Endometrial microvascular endothelial cells (primary cell): ENCODE results near the gene STK26. TPM values are rescaled to one million over a fixed set of nuclear protein-coding genes. Genes with fewer than 3 reads are reported as not detected.
"Not testable (repeated sequence)": the region's sequence is repeated elsewhere in the genome, so short reads cannot be mapped to it uniquely, and the experiment has no call there.

Experiments
- in situ Hi-C: cut with HindIII; loops from 2 replicates; pipeline ENCODE4 v1.10.0; 2017; ENCODE audit warnings: low sequenced_read_pairs, low pct_unique_long_range_greater_than_20kb; ENCODE audit errors: inconsistent ontology term
- total RNA-seq: library from RNA; depleted of rRNA; stranded (reverse); fragments of >200 nt; gene quantifications from one replicate; pipeline ENCODE4 v1.2.3, GENCODE V29; 2015; ENCODE audit errors: inconsistent ontology term

Gene STK26
- total RNA-seq, 1 donor from 2014 or later: 10.0 TPM

DNA sequence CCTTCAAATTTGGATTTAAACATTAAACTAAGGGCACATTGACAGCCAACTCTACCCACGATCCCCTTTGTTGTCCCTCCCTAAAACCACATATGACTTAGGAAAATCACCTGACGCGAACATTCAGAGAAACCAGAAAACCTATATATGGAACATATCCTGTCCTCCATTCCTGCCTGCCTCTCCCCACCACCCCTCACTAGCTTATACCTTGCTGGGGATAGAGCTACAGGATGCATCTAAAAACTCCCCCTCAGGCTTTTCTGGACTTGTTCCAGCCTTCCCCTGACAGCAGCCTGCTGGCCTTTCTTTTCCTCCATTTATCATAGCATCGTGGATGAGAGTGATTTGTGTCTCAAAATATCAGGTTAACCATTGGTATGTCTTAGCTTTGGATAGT, 8.8 kb downstream of the STK26 start:
- in situ Hi-C loops: no loop called here

DNA sequence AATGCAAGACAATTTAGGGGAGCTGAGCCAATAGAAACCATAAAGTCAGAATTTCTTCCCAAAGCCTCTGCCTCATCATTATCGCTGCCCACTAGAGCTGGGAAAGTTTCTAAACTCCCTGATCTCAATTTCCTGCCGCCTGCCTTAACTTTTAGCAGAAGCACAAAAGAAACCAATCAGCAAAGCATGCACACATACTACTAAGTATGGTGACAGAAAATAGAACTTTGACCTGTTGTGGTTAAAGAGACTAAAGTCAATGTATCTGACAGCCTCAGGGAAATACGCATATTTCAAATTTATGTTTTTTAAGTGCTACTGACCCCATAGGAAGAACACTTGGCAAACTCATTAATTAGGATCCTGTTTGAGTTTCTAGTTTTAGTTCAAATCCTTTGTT, 10.1 kb downstream of the STK26 start:
- in situ Hi-C loops: no loop called here

DNA sequence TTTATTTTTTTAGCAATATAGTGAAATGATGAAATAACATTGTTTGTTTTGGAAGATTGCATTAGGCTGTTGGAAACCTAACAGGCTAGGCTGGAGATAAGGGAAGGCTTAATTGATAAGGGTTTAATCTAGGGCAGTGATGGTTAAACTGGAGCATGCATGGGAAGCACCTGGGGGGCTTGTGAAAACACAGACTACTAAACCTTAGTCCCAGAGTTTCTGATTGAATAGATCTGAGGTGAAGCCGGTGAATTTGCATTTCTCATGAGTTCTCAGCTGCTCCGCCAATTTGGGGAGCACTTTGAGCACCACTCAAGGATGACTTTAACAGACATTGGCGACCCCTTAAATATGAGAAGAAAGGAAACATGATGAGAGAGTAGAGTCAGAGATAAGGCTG, 11.5 kb downstream of the STK26 start:
- in situ Hi-C loops: no loop called here

DNA sequence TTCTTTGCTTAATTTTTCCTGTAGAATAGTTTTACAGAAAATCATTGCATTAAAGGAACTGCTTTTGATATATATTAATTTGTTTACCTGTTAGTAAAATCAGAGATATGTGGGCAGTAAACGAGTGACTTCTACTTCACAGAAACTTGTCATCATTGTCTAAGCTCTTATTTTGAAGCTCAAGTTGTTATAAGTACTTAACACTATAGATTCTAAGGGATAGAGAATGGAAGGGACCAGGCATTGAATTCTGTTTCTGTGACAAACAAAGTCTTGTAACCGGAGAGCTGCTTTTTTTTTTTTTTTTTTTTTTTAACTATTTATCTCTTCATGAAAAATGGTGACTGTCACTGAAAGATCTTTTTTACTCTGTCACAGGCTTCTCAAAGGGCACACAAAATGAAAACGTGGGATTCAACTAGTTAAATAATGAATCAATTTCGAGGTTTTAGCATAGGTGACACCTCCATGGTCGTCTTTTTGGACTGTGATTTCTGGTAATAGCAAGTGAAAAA, 14.4 kb downstream of the STK26 start:
- in situ Hi-C loops: no loop called here

DNA sequence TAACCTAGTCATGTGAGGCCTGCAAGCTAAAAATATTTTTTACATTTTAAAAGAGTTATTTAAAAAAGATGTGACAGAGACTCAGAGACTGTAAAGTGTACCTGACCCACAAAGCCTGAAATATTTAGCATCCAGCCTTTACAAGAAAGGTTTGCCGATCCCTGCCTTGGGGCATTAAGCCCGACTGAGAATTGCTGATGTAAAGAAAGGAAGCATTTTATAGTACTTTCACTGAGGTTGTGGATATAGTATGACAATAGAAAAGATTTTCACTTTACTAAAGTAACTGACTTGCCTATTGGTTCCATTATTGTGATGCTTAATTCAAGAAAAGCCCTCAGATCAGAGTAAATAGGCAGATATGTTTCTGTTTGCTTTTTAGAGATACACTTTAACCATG, 17.0 kb downstream of the STK26 start:
- in situ Hi-C loops: no loop called here

DNA sequence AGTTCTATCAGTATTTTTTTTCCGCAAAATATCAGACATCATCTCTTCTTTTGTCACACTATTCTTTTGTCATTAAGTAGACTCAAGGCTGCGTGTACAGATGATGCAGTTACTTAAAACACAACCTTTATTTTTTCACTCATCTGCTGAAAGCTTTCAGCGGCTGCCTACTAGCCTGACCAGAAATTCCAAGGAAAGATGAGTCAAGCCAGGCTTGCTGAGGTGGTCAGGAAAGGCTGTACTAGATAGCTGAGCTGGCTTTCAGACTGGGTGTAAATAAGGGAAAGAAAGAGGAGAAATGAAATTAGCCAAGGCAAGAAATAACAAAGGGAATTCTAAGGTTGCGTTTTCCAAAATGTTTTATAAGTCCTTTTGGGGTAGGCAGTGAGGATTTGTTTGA, 17.9 kb downstream of the STK26 start:
- in situ Hi-C loops: no loop called here

DNA sequence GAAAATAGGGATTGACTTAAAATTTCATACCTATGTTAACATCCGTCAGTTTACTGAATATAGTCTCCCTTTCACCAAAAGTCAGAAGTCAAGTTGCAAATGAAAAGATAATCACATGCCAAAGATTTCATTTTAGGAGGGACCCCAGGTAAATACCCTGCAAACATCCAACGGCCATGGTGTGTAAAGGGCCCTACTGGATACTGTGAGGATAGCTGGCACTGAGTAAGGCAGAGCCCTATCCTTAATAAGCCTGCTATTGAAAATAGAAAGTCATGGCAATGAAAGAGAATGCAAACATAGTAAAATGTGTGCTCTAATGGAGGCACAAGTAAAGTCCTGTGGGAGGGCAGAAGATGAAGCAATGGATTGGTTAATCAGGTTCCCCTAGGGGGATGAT, 20.9 kb downstream of the STK26 start:
- in situ Hi-C loops: no loop called here

DNA sequence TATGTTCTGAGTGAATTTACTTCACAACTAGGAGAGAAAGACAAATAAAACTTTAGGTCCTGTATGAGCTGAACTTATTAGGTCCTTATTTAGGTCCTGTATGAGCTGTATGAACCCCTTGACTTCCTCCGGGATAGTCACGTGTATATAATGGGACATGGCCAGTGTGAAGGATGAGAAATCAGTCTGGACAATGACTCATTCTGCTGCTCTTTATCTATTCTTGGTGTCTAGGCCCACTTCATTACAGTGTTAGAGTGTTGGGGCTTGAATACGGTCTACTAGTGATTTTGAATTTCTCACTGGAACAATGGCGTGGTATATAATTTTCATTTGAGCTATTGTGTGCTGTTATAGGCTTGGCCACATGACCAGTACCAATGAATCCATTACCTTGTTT, 21.9 kb downstream of the STK26 start:
- in situ Hi-C loops: no loop called here

DNA sequence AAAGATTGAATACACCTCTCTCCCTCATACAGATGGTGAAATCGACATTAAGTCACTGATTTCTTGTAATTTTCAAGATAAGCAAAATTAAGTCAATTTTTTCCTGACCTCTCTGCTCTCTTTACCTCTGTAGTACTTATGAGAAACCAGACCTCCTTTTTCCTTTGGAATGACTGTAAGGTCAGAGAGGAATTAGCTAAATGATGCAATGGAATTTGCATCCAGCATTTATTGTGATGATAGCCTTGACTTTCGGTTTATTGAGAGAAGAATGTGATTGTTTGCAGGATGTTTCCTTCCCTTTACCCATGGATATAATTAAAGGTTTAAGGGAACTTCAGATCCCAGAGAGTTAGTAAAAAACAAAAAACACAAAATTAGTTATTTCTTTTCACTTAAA, 22.4 kb downstream of the STK26 start:
- in situ Hi-C loops: no loop called here

DNA sequence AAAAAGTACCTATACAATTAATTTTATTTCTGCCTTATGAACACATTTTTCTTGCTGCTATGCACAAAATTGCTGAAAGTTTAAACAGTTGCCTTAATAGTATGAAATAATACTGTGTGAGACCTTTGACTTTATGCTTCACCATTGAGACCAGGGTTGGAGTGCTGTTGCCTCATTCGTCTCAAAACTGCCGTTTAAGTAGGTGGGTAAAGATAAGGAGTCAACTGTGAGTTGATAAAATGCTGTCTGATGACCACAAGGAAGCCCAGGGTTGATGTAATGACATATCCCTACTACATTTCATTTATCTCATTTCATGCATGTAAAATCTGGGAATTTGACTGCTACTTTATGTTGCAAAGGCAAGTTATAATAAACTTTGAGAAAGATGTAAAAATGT, 23.4 kb downstream of the STK26 start:
- in situ Hi-C loops: no loop called here

DNA sequence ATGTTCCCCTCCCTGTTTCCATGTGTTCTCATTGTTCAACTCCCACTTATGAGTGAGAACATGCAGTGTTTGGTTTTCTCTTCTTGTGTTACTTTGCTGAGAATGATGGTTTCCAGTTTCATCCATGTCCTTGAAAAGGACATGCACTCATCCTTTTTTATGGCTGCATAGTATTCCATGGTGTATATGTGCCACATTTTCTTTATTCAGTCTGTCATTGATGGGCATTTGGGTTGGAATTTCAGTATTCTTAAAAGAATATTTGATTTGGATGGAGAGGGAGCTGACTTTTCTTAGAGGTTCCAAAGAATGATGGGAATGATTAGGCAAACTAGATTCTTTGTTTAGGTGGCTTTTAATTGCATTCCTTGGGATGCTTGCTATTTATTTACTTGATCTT, 28.7 kb downstream of the STK26 start:
- in situ Hi-C loops: not testable (repeated sequence)

DNA sequence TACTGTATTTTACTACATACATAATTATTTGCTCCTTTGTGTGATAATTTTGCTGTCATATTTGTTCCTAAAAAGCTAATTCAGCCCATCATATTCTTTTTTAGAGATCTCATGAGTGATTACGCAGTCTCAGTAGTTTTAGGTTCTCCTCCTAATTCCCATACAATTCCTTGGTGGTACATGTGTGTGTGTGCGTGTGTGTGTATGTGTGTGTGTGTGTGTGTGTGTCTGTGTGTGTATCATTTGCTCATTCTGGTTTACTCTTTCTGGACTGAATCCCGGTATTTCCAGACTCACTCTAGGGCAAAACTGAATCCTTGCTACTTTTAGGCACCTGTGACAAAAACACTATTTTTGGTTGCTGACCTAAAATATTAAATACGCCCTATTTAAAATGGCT, 34.9 kb downstream of the STK26 start:
- in situ Hi-C loops: no loop called here

DNA sequence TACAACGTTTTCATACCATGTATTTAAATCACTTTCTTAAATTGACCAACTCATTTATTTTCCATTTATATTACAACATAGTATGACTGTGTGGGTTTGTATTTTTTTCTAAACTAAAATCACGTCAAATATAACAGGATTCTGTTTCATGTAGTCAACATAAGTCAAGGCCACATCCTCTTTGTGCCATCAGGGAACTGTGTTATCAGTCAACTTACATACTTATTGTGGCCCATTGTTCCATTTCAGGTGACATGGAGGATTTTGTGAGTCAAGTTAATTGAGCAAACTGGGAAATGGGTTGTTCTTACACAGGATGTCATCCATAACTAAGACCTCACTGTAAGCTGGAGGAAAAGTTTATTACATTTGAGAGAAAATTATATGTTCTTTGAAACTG, 35.9 kb downstream of the STK26 start:
- in situ Hi-C loops: no loop called here

DNA sequence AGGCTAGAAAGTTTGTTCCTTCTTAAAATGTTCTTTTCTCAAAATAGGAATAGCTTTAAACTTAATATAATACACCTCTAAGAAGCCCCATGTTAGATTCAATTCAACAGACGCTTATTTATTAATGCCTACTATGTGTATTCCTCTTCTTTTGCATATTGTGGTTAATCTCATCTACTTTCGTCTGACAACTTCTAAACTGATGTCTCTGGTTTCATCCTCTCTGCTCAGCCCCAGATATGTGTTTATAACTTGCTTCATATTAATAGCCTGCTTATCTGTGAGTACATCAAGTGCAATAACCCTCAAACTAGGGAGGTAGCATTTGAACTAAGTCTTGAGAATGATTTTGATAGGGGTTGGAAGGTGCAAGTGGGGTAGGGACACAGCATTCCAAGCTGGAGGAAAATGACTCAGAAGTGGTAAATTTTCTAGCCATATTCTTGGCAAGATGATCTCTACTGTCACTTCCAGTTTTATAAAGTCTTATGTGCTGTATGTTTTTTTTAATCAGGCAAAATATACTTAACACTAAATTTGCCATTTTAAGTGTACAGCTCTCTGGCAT, 37.0 kb downstream of the STK26 start:
- in situ Hi-C loops: no loop called here

DNA sequence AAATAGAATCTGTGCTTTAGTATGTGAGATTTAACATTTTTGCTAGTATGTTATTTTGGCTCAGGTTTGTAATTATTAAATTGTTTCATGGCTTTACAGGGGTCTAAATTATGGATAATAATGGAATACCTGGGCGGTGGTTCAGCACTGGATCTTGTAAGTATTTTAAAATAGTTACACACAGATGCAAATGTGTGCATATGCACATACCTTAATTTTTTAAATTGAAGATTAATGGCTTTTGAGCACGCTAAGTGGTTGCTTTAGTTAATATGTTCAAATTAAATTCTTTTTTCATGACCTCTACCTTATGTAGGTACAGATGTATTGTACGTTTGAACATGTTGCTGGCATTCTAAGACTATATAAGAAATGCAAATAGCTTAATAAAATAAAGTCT, 40.2 kb downstream of the STK26 start:
- in situ Hi-C loops: no loop called here

DNA sequence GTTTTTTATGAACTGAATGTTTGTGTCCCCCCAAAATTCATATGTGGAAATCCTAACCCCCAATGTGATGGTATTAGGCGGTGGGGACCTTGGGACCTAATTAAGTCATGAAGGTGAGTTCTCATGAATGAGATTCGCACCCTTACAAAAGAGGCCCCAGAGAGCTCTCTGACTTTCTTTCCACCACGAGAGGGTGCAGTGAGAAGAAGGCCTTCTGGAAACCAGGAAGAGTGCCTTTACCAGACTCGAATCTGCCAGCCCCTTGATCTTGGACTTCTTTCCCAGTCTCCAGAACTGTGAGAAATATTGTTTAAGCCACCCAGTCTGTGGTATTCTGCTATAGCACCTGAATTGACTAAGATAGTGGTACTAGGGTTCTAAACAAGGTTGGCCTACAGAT, 40.8 kb downstream of the STK26 start:
- in situ Hi-C loops: no loop called here

DNA sequence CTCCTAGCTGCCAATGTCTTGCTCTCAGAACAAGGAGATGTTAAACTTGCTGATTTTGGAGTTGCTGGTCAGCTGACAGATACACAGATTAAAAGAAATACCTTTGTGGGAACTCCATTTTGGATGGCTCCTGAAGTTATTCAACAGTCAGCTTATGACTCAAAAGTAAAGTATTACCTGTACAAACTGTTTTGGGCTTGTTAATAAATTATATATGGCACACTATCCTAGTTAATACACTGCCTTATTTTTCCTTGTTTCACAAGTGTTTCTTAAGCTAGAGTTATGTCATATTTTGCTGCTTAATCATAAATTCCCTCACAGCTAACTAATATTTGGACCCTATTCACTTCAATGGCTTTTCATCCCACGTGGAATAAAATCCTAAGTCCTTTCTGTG, 45.3 kb downstream of the STK26 start:
- in situ Hi-C loops: no loop called here

DNA sequence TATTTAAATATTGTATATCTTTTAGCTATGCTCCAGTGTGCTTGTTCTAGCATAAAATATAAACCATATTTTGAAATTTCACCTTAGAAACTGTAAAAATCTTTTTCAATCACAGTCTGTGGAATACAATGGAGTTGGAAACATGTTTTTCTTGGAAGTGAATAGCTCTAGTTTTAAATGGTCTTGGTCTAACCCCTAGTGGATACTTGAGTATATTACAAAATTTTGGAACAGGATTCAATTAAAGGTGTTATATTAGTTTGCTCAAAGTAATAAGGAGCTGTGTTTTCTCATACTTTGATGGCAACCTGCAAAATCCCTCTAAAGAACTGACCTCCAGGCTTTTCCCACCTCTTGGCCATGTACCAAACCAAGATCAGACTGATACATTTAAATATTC, 48.2 kb downstream of the STK26 start:
- in situ Hi-C loops: no loop called here

DNA sequence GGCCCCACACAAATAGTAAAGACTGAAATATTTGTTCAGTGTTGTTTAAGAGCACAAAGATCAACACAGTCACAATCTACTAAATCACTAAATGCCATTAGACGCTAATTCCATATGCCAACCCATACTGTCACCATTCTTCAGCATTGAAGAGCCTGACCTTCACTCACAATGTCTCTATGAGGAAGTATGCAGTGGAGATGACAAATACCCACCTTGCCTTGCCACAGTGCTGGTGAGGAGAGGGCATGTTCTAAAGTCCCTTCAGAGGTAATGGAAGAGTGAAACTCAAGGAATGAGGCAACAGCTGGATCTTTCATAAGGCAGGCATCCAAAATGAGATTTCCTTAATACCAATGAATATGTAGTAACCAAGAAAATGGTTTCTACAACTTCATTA, 54.3 kb downstream of the STK26 start:
- in situ Hi-C loops: no loop called here

DNA sequence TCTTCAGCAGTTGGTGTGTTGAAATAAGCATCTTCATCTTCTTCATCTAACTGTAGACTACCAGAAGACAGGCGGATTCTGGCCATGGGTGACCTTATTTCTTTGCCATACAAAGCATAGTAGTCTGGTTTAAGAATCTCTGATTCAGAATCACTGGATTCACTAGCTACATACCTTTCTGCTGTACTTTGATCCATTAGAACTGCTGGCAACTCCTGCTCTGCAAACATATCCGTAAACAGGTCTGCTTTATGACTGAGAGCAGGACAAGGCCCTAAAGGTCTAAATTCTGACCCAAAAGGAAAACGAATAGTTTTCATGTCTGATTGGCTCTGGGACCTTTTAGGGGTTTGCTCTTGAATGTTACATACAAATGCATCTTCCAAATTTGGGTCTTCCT, 54.8 kb downstream of the STK26 start:
- in situ Hi-C loops: no loop called here

DNA sequence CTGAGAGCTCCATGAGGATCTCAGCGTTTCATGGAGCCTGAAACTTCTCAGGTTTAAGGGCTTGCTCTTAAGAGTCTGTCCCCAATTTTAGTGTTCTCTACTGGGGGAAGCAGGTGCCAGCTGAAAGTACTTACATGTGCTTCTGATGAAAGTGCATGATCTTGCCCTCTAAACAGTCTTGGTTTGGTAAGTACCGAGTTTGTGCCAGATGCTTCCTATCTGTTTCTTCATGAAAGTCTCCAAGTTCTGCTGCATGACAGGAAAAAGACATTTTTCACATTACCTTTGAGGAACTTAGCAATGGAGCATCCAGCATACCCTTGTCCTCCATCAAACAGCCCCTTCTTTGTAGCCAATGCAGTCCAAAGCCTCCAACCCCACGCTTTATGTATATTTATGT, 62.7 kb downstream of the STK26 start:
- in situ Hi-C loops: no loop called here
